HCT116 (cell line): ENCODE results near the gene TMEM232. TPM values are rescaled to one million over a fixed set of nuclear protein-coding genes. Genes with fewer than 3 reads are reported as not detected.
"Not testable (repeated sequence)": the region's sequence is repeated elsewhere in the genome, so short reads cannot be mapped to it uniquely, and the experiment has no call there.

Experiments
- ATAC-seq: fragments of 200-7000 bp; cut with Tn5 transposase; 2 replicates; pipeline ENCODE4 v1.9.1; 2020; ENCODE audit warnings: mild to moderate bottlenecking, moderate library complexity
- BruUV-seq: library from RNA; stranded (reverse); fragments of 400-500 nt; replicated peaks from 2 replicates; lab custom pipeline; 2021; lab: Mats Ljungman, UMichigan
- CTCF ChIA-PET: fragments of 300-600 bp; sonication (Branson Sonifier 250); formaldehyde crosslinking; loops from one replicate; lab custom pipeline; 2021; ENCODE audit warnings: antibody characterized with exemption; lab: Charles Lee
- POLR2A ChIA-PET: fragments of 300-600, 350-600 bp; sonication (Branson Sonifier 250); formaldehyde crosslinking; loops from one replicate; lab custom pipeline; 2021; ENCODE audit warnings: antibody characterized with exemption; lab: Charles Lee
- RAD21 ChIA-PET, 2 experiments: fragments of 300-600 bp; sonication (Branson Sonifier 250); formaldehyde crosslinking; loops; one replicate each; lab custom pipeline; 2023; ENCODE audit warnings: low total read pairs in 2 of 2; ENCODE audit not compliant: uncharacterized antibody in 2 of 2, unreplicated experiment in 2 of 2, low non-redundant PET in 1 of 2; lab: Charles Lee
- DNase-seq: peaks from one replicate; pipeline ENCODE4 v3.0.0-alpha.2; 2010; ENCODE audit warnings: low read depth, low spot score
- H2AFZ ChIP-seq: fragments of 200-600 bp; shearing (Covaris generic), sonication (generic); 2 replicates; pipeline ENCODE4 v1.6.1; 2017; ENCODE audit warnings: low read depth, mixed run types, mixed read lengths, antibody characterized with exemption, low read length; ENCODE audit not compliant: poor library complexity, severe bottlenecking
- H3K27ac ChIP-seq: 2 replicates; pipeline ENCODE4 v1.5.1; 2012; ENCODE audit warnings: low read depth, low read length
- H3K27me3 ChIP-seq: fragments of 200-600 bp; sonication (generic); 2 replicates; pipeline ENCODE4 v1.6.1; 2016; ENCODE audit warnings: mixed run types, low read length, mixed read lengths; ENCODE audit not compliant: insufficient read depth
- H3K36me3 ChIP-seq, 2 experiments: fragments of 200-500 bp in 1 of 2; fragments of 200-600 bp in 1 of 2; sonication (Bioruptor generic) in 1 of 2; sonication (generic) in 1 of 2; 2 replicates each; pipeline versions ENCODE4 v1.5.1 to v1.6.1; 2014 to 2016; ENCODE audit warnings: low read length in 2 of 2, inconsistent platforms in 1 of 2, mixed read lengths in 1 of 2, mixed run types in 1 of 2; ENCODE audit not compliant: insufficient read depth in 2 of 2, control insufficient read depth in 1 of 2
- H3K4me1 ChIP-seq, 2 experiments: fragments of 200-600 bp in 1 of 2; sonication (generic) in 1 of 2; 2 replicates each; pipeline versions ENCODE4 v1.5.1 to v1.6.1; 2012 to 2017; ENCODE audit warnings: low read length in 2 of 2, inconsistent platforms in 1 of 2, mild to moderate bottlenecking in 1 of 2, mixed read lengths in 1 of 2, mixed run types in 1 of 2, moderate library complexity in 1 of 2; ENCODE audit not compliant: insufficient read depth in 2 of 2, control insufficient read depth in 1 of 2
- H3K4me2 ChIP-seq: fragments of 200-600 bp; sonication (generic); 2 replicates; pipeline ENCODE4 v1.6.1; 2017; ENCODE audit warnings: mixed run types, low read length, mixed read lengths
- H3K4me3 ChIP-seq, 2 experiments: fragments of 200-600 bp in 1 of 2; sonication (generic) in 1 of 2; replicated peaks in 1 of 2; 2 replicates each; pipeline ENCODE4 v1.5.1; 2011 to 2016; ENCODE audit warnings: low read length in 2 of 2, control low read depth in 1 of 2, low read depth in 1 of 2, mild to moderate bottlenecking in 1 of 2, mixed read lengths in 1 of 2, mixed run types in 1 of 2
- H3K79me2 ChIP-seq: fragments of 200-600 bp; sonication (generic); 2 replicates; pipeline ENCODE4 v1.6.1; 2017; ENCODE audit warnings: mild to moderate bottlenecking, mixed run types, low read length, moderate library complexity, mixed read lengths; ENCODE audit not compliant: insufficient read depth
- H3K9ac ChIP-seq: fragments of 200-600 bp; sonication (generic); 2 replicates; pipeline ENCODE4 v1.6.1; 2016; ENCODE audit warnings: low read length, mixed read lengths
- H3K9me2 ChIP-seq: fragments of 200-600 bp; sonication (generic), shearing (Covaris generic); 2 replicates; pipeline ENCODE4 v1.6.1; 2017; ENCODE audit warnings: mixed run types, mild to moderate bottlenecking, moderate library complexity; ENCODE audit not compliant: insufficient read depth
- H3K9me3 ChIP-seq, 2 experiments: fragments of 200-500 bp in 1 of 2; fragments of 200-600 bp in 1 of 2; sonication (Bioruptor generic) in 1 of 2; sonication (generic) in 1 of 2; 2 replicates each; pipeline ENCODE4 v1.6.1; 2014 to 2017; ENCODE audit warnings: low read length in 2 of 2, mixed read lengths in 2 of 2, inconsistent platforms in 1 of 2, low read depth in 1 of 2, mild to moderate bottlenecking in 1 of 2, mixed run types in 1 of 2, moderate library complexity in 1 of 2; ENCODE audit not compliant: control insufficient read depth in 1 of 2, insufficient read depth in 1 of 2
- H4K20me1 ChIP-seq: fragments of 200-600 bp; sonication (generic), shearing (Covaris generic); 2 replicates; pipeline ENCODE4 v1.6.1; 2017; ENCODE audit warnings: mixed run types, mild to moderate bottlenecking, moderate library complexity; ENCODE audit not compliant: insufficient read depth
- ATF3 ChIP-seq: IDR thresholded peaks from 2 replicates; pipeline ENCODE4 v1.6.1; 2012
- CBX3 ChIP-seq: IDR thresholded peaks from 2 replicates; pipeline ENCODE4 v1.6.1; 2012; ENCODE audit warnings: low read depth
- CEBPB ChIP-seq: IDR thresholded peaks from 2 replicates; pipeline ENCODE4 v1.6.1; 2012; ENCODE audit warnings: low read depth
- EGR1 ChIP-seq: IDR thresholded peaks from 2 replicates; pipeline ENCODE4 v1.6.1; 2012; ENCODE audit warnings: low read depth
- EZH2 ChIP-seq: fragments of 200-600 bp; sonication (generic); IDR thresholded peaks from 2 replicates; pipeline ENCODE4 v1.6.1; 2017; ENCODE audit warnings: antibody characterized with exemption, mixed run types
- FOSL1 ChIP-seq: IDR thresholded peaks from 2 replicates; pipeline ENCODE4 v1.6.1; 2012; ENCODE audit warnings: low read depth
- JUND ChIP-seq: IDR thresholded peaks from 2 replicates; pipeline ENCODE4 v1.6.1; 2012
- MAX ChIP-seq: IDR thresholded peaks from 2 replicates; pipeline ENCODE4 v1.6.1; 2012
- POLR2A ChIP-seq: IDR thresholded peaks from 2 replicates; pipeline ENCODE4 v1.7.0; 2011; ENCODE audit warnings: borderline replicate concordance; ENCODE audit not compliant: insufficient read depth, insufficient read length; ENCODE audit errors: extremely low read depth
- POLR2AphosphoS5 ChIP-seq: IDR thresholded peaks from 2 replicates; pipeline ENCODE4 v1.6.1; 2011; ENCODE audit warnings: mild to moderate bottlenecking, low read depth, low read length, moderate library complexity
- RAD21 ChIP-seq: IDR thresholded peaks from 2 replicates; pipeline ENCODE4 v1.6.1; 2012; ENCODE audit warnings: low read depth, mild to moderate bottlenecking
- REST ChIP-seq: IDR thresholded peaks from 2 replicates; pipeline ENCODE4 v1.6.1; 2012; ENCODE audit warnings: low read depth
- SIN3A ChIP-seq: IDR thresholded peaks from 2 replicates; pipeline ENCODE4 v1.6.1; 2012; ENCODE audit warnings: low read depth
- SP1 ChIP-seq: IDR thresholded peaks from 2 replicates; pipeline ENCODE4 v1.6.1; 2012; ENCODE audit warnings: low read depth
- YY1 ChIP-seq: IDR thresholded peaks from 2 replicates; pipeline ENCODE4 v1.6.1; 2011; ENCODE audit warnings: low read length, low read depth, moderate library complexity, mild to moderate bottlenecking; ENCODE audit not compliant: insufficient replicate concordance; ENCODE audit errors: extremely low read depth
- ZBTB33 ChIP-seq: IDR thresholded peaks from 2 replicates; pipeline ENCODE4 v1.6.1; 2011; ENCODE audit warnings: mild to moderate bottlenecking, low read length, moderate library complexity; ENCODE audit not compliant: insufficient replicate concordance; ENCODE audit errors: extremely low read depth
- ZFX ChIP-seq: fragments of 450-650 bp; IDR thresholded peaks from 2 replicates; pipeline ENCODE4 v1.6.1; 2017
- intact Hi-C: fragments of 100-400 bp; cut with micrococcal nuclease; formaldehyde crosslinking; loops from 2 replicates; pipeline ENCODE4 v1.10.0; 2022
- total RNA-seq: library from RNA; stranded (reverse); gene quantifications from one replicate; pipeline ENCODE4 v1.2.1, GENCODE V29; 2021; ENCODE audit not compliant: unreplicated experiment

Gene TMEM232
- total RNA-seq, 1 experiment from 2014 or later: 1.2 TPM

GRCh38 chr5:110535146-110535545, 191.3 kb downstream of the TMEM232 start:
- H3K27me3 ChIP-seq, POLR2A ChIA-PET, ATAC-seq, RAD21 ChIA-PET, BruUV-seq, H3K79me2 ChIP-seq, H3K4me2 ChIP-seq, H3K9ac ChIP-seq, DNase-seq, H3K9me2 ChIP-seq, H3K4me3 ChIP-seq, H4K20me1 ChIP-seq, CTCF ChIA-PET, intact Hi-C loops, H3K27ac ChIP-seq, H3K9me3 ChIP-seq, H3K4me1 ChIP-seq, H3K36me3 ChIP-seq, H2AFZ ChIP-seq: not testable (repeated sequence)

- H4K20me1 ChIP-seq: no peaks in the 10 kb centered on the region
- ChIA-PET CTCF (no interaction called here), POLR2A (no interaction called here), RAD21 (no interaction called here)
- no peak overlapping the region for H3K27ac ChIP-seq
- H3K4me2 ChIP-seq: no peak overlapping the region
- H3K79me2 ChIP-seq: no peaks in the 10 kb centered on the region
- H3K9ac ChIP-seq: no peak overlapping the region
- no peak overlapping the region for H2AFZ ChIP-seq
- intact Hi-C loops: no loop called here
- 0 out of 4 replicates have a peak, but pooled peaks cover 0 to 4% of the 10 kb centered on the region in 2 experiments for H3K9me3 ChIP-seq
- DNase-seq (no peak), ATAC-seq (no peak)
- BruUV-seq: no TSS peak
- H3K36me3 ChIP-seq: no peaks in the 10 kb centered on the region
- no peaks in the 10 kb centered on the region for H3K4me1 ChIP-seq
- H3K27me3 ChIP-seq: no peaks in the 10 kb centered on the region
- no peak overlapping the region for H3K4me3 ChIP-seq
- no peaks in the 10 kb centered on the region for H3K9me2 ChIP-seq
- no peak for TF ChIP-seq ZBTB33
- TF ChIP-seq MAX: no peak
- TF ChIP-seq CEBPB: no peak
- TF ChIP-seq EZH2: no peak
- TF ChIP-seq CBX3: no peak
- no peak for TF ChIP-seq SIN3A
- TF ChIP-seq POLR2A: no peak
- TF ChIP-seq ZFX: no peak
- TF ChIP-seq EGR1: no peak
- TF ChIP-seq JUND: no peak
- no peak for TF ChIP-seq POLR2AphosphoS5
- TF ChIP-seq FOSL1: no peak
- no peak for TF ChIP-seq SP1
- TF ChIP-seq REST: no peak
- TF ChIP-seq YY1: no peak
- TF ChIP-seq ATF3: no peak
- no peak for TF ChIP-seq RAD21
These were observed 200.7 kb downstream of the TMEM232 start for GRCh38 chr5:110525762-110526161.
